DOHH2 (cell line): ENCODE data around the gene DIDO1.

Source experiments
- H3F3A ChIP-seq: fragments of 200-600 bp; sonication (generic), shearing (Covaris generic); 2 replicates; pipeline ENCODE4 v1.6.0; 2016; ENCODE audit warnings: antibody characterized with exemption, mild to moderate bottlenecking; ENCODE audit not compliant: control insufficient read depth, insufficient read depth
- H3K27ac ChIP-seq: fragments of 200-600 bp; sonication (generic); 2 replicates; pipeline ENCODE4 v1.5.1; 2014; ENCODE audit warnings: low read depth, mild to moderate bottlenecking, low read length, moderate library complexity
- H3K27me3 ChIP-seq: fragments of 200-600 bp; sonication (generic); 2 replicates; pipeline ENCODE4 v1.6.1; 2014; ENCODE audit warnings: mild to moderate bottlenecking, low read length, mixed read lengths; ENCODE audit not compliant: control insufficient read depth
- H3K36me3 ChIP-seq: fragments of 200-600 bp; sonication (generic); 2 replicates; pipeline ENCODE4 v1.6.1; 2014; ENCODE audit warnings: mild to moderate bottlenecking, low read length, moderate library complexity, mixed read lengths; ENCODE audit not compliant: control insufficient read depth
- H3K4me1 ChIP-seq: fragments of 200-600 bp; sonication (generic); 2 replicates; pipeline ENCODE4 v1.6.1; 2014; ENCODE audit warnings: mild to moderate bottlenecking, low read length, mixed read lengths; ENCODE audit not compliant: control insufficient read depth
- H3K4me2 ChIP-seq: fragments of 200-600 bp; sonication (generic); 2 replicates; pipeline ENCODE4 v1.6.0; 2014; ENCODE audit warnings: mild to moderate bottlenecking, low read length, moderate library complexity
- H3K4me3 ChIP-seq: fragments of 200-600 bp; sonication (generic); 2 replicates; pipeline ENCODE4 v1.5.1; 2014; ENCODE audit warnings: mild to moderate bottlenecking, low read length, mixed read lengths
- H3K79me2 ChIP-seq: fragments of 200-600 bp; sonication (generic); 2 replicates; pipeline ENCODE4 v1.6.1; 2014; ENCODE audit warnings: mild to moderate bottlenecking, low read length, mixed read lengths; ENCODE audit not compliant: control insufficient read depth
- H3K9me2 ChIP-seq: fragments of 200-600 bp; sonication (generic); replicated peaks from 2 replicates; pipeline ENCODE4 v1.6.1; 2014; ENCODE audit warnings: mild to moderate bottlenecking, low read length, mixed read lengths; ENCODE audit not compliant: control insufficient read depth
- H3K9me3 ChIP-seq: fragments of 200-600 bp; sonication (generic); 2 replicates; pipeline ENCODE4 v1.6.1; 2014; ENCODE audit warnings: antibody characterized with exemption, low read length, mixed read lengths; ENCODE audit not compliant: control insufficient read depth, insufficient read depth
- H4K20me1 ChIP-seq: fragments of 200-600 bp; sonication (generic); 2 replicates; pipeline ENCODE4 v1.6.0; 2014; ENCODE audit warnings: low read depth, mild to moderate bottlenecking, antibody characterized with exemption, low read length, moderate library complexity; ENCODE audit not compliant: control insufficient read depth, insufficient read depth
- EZH2phosphoT487 ChIP-seq: fragments of 200-600 bp; sonication (generic); IDR thresholded peaks from 2 replicates; pipeline ENCODE4 v1.6.1; 2017; ENCODE audit warnings: borderline replicate concordance, mild to moderate bottlenecking, antibody characterized with exemption, low read length, moderate library complexity, mixed read lengths
- TF ChIP-seq, protein P1 (sequence below): fragments of 200-600 bp; sonication (generic); IDR thresholded peaks from one replicate; pipeline ENCODE4 v1.5.1; 2014; ENCODE audit warnings: antibody characterized with exemption, mild to moderate bottlenecking, low read depth, low read length; ENCODE audit not compliant: poor library complexity, severe bottlenecking

The DIDO1 gene

DNA sequence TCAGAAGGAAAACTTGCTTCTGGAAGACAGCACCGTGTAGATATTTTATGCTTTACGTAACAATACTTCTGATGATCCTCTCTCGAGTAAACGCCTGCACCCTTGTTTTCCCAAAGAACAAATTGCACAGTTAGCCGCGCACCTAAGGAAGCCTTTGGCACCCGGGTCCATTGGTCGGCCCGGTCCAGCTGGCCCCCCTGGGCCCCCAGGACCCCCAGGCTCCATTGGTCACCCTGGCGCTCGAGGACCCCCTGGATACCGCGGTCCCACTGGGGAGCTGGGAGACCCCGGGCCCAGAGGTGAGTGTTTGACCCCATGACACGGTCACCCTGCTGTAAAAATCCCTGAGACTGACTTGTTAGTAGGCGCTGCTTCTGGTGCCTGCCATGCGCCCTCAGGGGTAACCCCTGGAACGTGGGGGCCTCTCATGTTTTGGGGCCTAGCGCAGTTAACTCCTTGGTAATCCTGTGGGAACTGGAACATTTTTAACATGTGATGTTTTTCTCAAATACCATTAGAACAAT lies 89.3 kb downstream of the DIDO1 start:
- Histone ChIP-seq H3F3A (peaks cover 3% of the 10 kb centered on the region; the same call in 1 of the 2 replicates), H3K4me3 (no peak overlapping the region), H3K27me3 (no peaks in the 10 kb centered on the region), H3K9me2 (no peaks in the 10 kb centered on the region), H3K27ac (no peak overlapping the region), H3K4me2 (no peak overlapping the region), H3K79me2 (no peaks in the 10 kb centered on the region), H4K20me1 (no peaks in the 10 kb centered on the region), H3K9me3 (no peaks in the 10 kb centered on the region), H3K4me1 (peaks cover 12% of the 10 kb centered on the region), H3K36me3 (no peaks in the 10 kb centered on the region)
- no peak for TF ChIP-seq EZH2phosphoT487
- TF ChIP-seq, protein P1, sequence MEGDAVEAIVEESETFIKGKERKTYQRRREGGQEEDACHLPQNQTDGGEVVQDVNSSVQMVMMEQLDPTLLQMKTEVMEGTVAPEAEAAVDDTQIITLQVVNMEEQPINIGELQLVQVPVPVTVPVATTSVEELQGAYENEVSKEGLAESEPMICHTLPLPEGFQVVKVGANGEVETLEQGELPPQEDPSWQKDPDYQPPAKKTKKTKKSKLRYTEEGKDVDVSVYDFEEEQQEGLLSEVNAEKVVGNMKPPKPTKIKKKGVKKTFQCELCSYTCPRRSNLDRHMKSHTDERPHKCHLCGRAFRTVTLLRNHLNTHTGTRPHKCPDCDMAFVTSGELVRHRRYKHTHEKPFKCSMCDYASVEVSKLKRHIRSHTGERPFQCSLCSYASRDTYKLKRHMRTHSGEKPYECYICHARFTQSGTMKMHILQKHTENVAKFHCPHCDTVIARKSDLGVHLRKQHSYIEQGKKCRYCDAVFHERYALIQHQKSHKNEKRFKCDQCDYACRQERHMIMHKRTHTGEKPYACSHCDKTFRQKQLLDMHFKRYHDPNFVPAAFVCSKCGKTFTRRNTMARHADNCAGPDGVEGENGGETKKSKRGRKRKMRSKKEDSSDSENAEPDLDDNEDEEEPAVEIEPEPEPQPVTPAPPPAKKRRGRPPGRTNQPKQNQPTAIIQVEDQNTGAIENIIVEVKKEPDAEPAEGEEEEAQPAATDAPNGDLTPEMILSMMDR = no peak

DNA sequence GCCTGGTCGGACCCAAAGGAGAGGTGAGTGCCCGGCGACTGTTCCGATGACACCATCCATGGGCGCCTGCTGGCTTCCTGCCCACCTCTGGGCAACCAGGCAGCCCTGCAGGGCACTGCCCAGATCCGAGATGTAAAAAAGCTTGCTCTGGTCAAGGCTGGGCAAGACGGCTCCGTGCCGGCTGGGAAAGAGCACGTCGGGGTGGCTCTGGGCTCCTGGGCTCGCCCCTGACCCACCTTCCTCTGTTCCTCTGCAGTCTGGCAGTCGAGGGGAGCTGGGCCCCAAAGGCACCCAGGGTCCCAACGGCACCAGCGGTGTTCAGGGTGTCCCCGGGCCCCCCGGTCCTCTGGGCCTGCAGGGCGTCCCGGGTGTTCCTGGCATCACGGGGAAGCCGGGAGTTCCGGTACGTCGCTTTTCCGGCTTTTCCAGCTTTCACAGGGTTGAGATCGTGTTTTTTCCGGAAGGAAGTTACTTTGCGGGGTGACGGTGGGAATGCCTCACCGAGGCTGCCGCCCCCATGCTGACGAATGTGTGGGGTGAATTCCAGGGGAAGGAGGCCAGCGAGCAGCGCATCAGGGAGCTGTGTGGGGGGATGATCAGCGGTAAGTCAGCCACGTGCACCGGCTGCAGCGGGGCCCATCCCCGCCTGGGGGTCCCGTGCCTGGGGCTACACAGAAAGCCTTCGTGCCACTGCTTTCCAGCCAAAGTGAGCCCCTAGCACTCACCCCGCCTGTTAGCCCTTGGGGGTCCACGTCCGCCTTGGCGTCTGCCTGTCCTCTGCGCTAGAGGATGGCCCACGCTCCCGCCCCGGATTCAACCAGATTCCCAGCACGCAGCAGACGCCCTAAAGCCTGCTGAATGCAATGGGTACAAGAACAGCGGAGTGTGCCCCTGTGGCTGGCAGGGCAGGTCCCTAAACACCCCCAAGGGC lies 90.1 kb downstream of the DIDO1 start:
- TF ChIP-seq, protein P1 = no peak
- no peak for TF ChIP-seq EZH2phosphoT487

DNA sequence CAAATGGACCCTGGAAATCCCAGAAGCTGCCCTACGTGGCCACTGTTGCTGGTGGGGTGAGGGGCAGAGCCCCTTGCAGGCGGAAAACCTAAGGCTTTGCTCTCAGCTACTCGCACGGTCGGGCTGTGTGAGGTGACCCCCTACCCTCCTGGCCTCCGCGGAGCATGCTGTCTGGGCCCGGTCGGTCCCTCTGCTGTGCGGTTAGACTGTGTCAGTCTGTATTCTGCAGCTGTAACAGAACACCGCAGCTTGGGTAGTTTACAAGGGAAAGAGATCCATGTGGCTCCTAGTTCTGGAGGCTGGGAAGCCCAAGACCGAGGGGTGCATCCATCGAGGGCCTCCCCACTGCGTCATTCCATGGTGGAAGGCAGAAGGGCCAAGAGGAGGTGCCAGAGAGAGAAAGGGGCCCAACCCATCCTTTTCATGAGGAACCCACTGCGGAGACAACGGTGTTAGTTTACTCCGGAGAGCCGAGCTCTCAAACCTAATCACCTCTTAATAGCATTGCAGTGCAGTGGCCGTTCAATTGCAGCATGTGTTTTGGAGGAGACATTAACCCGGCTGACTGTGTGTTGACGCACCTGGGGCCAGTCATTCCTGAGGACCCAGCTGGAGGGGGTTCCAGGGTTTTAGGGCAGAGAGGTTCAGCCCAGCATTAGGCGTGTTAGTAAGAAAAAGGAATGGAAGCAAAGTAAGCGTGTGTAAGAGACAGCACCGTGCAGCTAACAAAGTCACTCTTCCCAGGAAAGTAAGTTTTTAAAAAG lies 91.2 kb downstream of the DIDO1 start:
- Histone ChIP-seq H3K9me2 (no peaks in the 10 kb centered on the region), H3K36me3 (no peaks in the 10 kb centered on the region), H4K20me1 (no peaks in the 10 kb centered on the region), H3K9me3 (no peaks in the 10 kb centered on the region), H3K27ac (no peak overlapping the region), H3K27me3 (no peaks in the 10 kb centered on the region), H3K4me3 (no peak overlapping the region), H3K4me2 (no peak overlapping the region), H3F3A (no peaks in the 10 kb centered on the region), H3K79me2 (no peaks in the 10 kb centered on the region), H3K4me1 (peaks cover 16% of the 10 kb centered on the region)
- TF ChIP-seq EZH2phosphoT487 = no peak
- TF ChIP-seq, protein P1 = no peak

More for the DNA sequence above, 90.1 kb downstream of the DIDO1 start:
- Histone ChIP-seq H3K4me2 (no peak overlapping the region), H3F3A (0 out of 2 replicates have a peak, but pooled peaks cover 2% of the 10 kb centered on the region), H3K27ac (no peak overlapping the region), H4K20me1 (no peaks in the 10 kb centered on the region), H3K9me3 (no peaks in the 10 kb centered on the region), H3K36me3 (no peaks in the 10 kb centered on the region), H3K9me2 (no peaks in the 10 kb centered on the region), H3K4me1 (peaks cover 16% of the 10 kb centered on the region), H3K27me3 (no peaks in the 10 kb centered on the region), H3K79me2 (no peaks in the 10 kb centered on the region), H3K4me3 (no peak overlapping the region)
